ENCODE results near the gene MAEA. TPM values are rescaled to one million over a fixed set of nuclear protein-coding genes. Genes with fewer than 3 reads are reported as not detected.

The MAEA gene
- polyA plus RNA-seq, 3 donors = 34.3 to 83.5 (median 37.7) TPM

GRCh38 chr4:1380368-1381151 is 90.9 kb downstream of the MAEA start:
- no peaks in the 10 kb centered on the region for H4K20me1 ChIP-seq (ENCODE audit: insufficient read depth, low read length)
- H3K27ac ChIP-seq (ENCODE audit: low read depth in 1 of 2, low read length in 2 of 2) = no peak overlapping the region
- intact Hi-C loops (cut with micrococcal nuclease) = no loop called here
- no peak overlapping the region for H2AFZ ChIP-seq (ENCODE audit: insufficient read depth, low read depth, low read length, poor library complexity, severe bottlenecking)
- no peaks in the 10 kb centered on the region for H3K27me3 ChIP-seq (ENCODE audit: control insufficient read depth in 2 of 2, insufficient read depth in 2 of 2, low read length in 2 of 2)
- no peak overlapping the region for H3K4me2 ChIP-seq (replicated peaks; ENCODE audit: extremely low read depth, low read length, poor library complexity, severe bottlenecking)
- no peak for TF ChIP-seq CTCF (IDR thresholded peaks at IDR 0.05)
- H3K9me3 ChIP-seq (replicated peaks in 1 of 2; ENCODE audit: control insufficient read depth in 1 of 2, insufficient read depth in 1 of 2, low read length in 2 of 2) = no peaks in the 10 kb centered on the region
- peaks cover 18 to 34% of the 10 kb centered on the region in 2 donors for H3K36me3 ChIP-seq (replicated peaks in 1 of 2; ENCODE audit: control insufficient read depth in 1 of 2, insufficient read depth in 2 of 2, low read length in 2 of 2)
- DNase-seq = no peak
- Mint-ChIP-seq H3K4me1 (no peaks in the 10 kb centered on the region), H3K36me3 (peaks cover 14 to 47% of the 10 kb centered on the region in 2 donors), H3K27ac (peak overlapping the region in 1 of 7 donors; percentile 31), H3K27me3 (ENCODE audit: low read depth in 3 of 3) (no peaks in the 10 kb centered on the region), H3K9me3 (peaks cover 0 to under 1% (median 0%) of the 10 kb centered on the region in 7 donors), H3K4me3 (no peak overlapping the region)
- H3K4me1 ChIP-seq (ENCODE audit: control insufficient read depth in 1 of 2, insufficient read depth in 2 of 2, low read length in 2 of 2) = no peaks in the 10 kb centered on the region
- no peak overlapping the region for H3K4me3 ChIP-seq (replicated peaks in 1 of 3; ENCODE audit: low read depth in 2 of 3, low read length in 3 of 3)
- H3K9ac ChIP-seq (ENCODE audit: insufficient read depth, low read length, poor library complexity, severe bottlenecking) = no peak overlapping the region
- WGBS (ENCODE audit: insufficient coverage) = 92% methylated on average over 36 of the region's 36 CpGs
- H3K79me2 ChIP-seq (ENCODE audit: insufficient read depth, low read length) = no peaks in the 10 kb centered on the region

DNA sequence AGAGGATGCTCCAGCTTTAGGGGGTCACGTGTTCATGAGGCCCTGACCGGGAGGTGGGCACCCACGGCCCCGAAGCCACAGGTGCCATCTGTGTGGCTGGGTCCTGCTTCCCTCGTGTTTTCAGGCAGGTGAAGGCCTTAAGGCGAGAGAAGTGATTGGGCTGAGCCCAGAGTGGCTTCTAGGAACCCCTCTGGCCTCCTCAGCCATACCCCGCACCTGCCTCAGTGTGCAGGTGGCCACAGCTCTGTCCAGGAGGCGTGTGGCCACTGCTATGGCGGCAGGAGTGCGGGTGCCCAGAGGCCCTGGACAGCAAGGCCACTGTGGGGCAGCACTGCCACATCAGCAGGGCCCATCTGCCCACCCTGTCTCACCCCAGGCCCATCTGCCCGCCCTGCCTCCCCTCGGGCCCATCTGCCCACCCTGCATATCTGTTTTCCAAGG is 91.5 kb downstream of the MAEA start:
- Histone ChIP-seq H3K4me3 (replicated peaks in 1 of 3; ENCODE audit: low read depth in 2 of 3, low read length in 3 of 3) (no peak overlapping the region), H2AFZ (ENCODE audit: insufficient read depth, low read depth, low read length, poor library complexity, severe bottlenecking) (no peak overlapping the region), H3K9me3 (replicated peaks in 1 of 2; ENCODE audit: control insufficient read depth in 1 of 2, insufficient read depth in 1 of 2, low read length in 2 of 2) (no peaks in the 10 kb centered on the region), H3K27ac (ENCODE audit: low read depth in 1 of 2, low read length in 2 of 2) (no peak overlapping the region), H3K79me2 (ENCODE audit: insufficient read depth, low read length) (no peaks in the 10 kb centered on the region), H3K4me2 (replicated peaks; ENCODE audit: extremely low read depth, low read length, poor library complexity, severe bottlenecking) (no peak overlapping the region), H3K4me1 (ENCODE audit: control insufficient read depth in 1 of 2, insufficient read depth in 2 of 2, low read length in 2 of 2) (no peaks in the 10 kb centered on the region), H4K20me1 (ENCODE audit: insufficient read depth, low read length) (no peaks in the 10 kb centered on the region), H3K27me3 (ENCODE audit: control insufficient read depth in 2 of 2, insufficient read depth in 2 of 2, low read length in 2 of 2) (no peaks in the 10 kb centered on the region), H3K9ac (ENCODE audit: insufficient read depth, low read length, poor library complexity, severe bottlenecking) (no peak overlapping the region), H3K36me3 (replicated peaks in 1 of 2; ENCODE audit: control insufficient read depth in 1 of 2, insufficient read depth in 2 of 2, low read length in 2 of 2) (peaks cover 15 to 34% of the 10 kb centered on the region in 2 donors)
- intact Hi-C loops (cut with micrococcal nuclease) = no loop called here
- WGBS (ENCODE audit: insufficient coverage) = 100% methylated on average over 10 of the region's 12 CpGs
- no peak for DNase-seq
- H3K27ac Mint-ChIP-seq = no peak overlapping the region
- no peaks in the 10 kb centered on the region for H3K4me1 Mint-ChIP-seq
- H3K27me3 Mint-ChIP-seq (ENCODE audit: low read depth in 3 of 3) = no peaks in the 10 kb centered on the region
- peaks cover 0 to 2% (median 0%) of the 10 kb centered on the region in 7 donors for H3K9me3 Mint-ChIP-seq
- no peak overlapping the region for H3K4me3 Mint-ChIP-seq
- TF ChIP-seq CTCF (IDR thresholded peaks at IDR 0.05) = no peak
- H3K36me3 Mint-ChIP-seq = peaks cover 16 to 49% of the 10 kb centered on the region in 2 donors
